HG02885 (cell line): Measurements from ENCODE around the gene TMEM107.
"Not testable (repeated sequence)": the region's sequence is repeated elsewhere in the genome, so short reads cannot be mapped to it uniquely, and the experiment has no call there.

Experiments used
- ATAC-seq: cut with Tn5 transposase; IDR thresholded peaks from one replicate; pipeline ENCODE4 v1.9.1; 2021; ENCODE audit warnings: mild to moderate bottlenecking; ENCODE audit not compliant: unreplicated experiment, poor library complexity

Gene TMEM107

GRCh38 chr17:8176197-8176940, at the start of gene TMEM107:
Gene TMEM107, minus strand, starts transcription at chr17:8176380. Its CDS starts 94 bp downstream, at chr17:8176286.
- peak; percentile 53 for ATAC-seq

GRCh38 chr17:8224891-8225812, 49.0 kb upstream of the TMEM107 start:
- no peak for ATAC-seq

GRCh38 chr17:8223356-8224126, 47.4 kb upstream of the TMEM107 start:
- peak; percentile 11 for ATAC-seq

GRCh38 chr17:8222630-8223355, 46.6 kb upstream of the TMEM107 start:
- peak; percentile 36 for ATAC-seq

DNA sequence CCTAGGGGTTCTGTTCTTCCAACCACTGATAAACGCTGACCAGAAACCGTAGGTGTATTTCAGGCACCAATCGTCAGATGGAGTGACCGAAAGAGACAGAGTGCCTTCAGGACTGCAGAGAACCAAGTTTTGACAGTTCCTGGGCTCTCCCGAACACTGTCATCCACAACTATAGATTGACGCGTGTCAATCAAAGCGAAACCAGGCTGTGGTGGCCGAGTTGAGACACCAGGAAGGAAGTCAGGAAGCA, 46.1 kb upstream of the TMEM107 start:
- peak; percentile 41 for ATAC-seq

GRCh38 chr17:8221663-8222379, 45.6 kb upstream of the TMEM107 start:
- ATAC-seq = peak; percentile 44

- ATAC-seq = no peak
Measured at GRCh38 chr17:8220783-8221662, 44.8 kb upstream of the TMEM107 start.

DNA sequence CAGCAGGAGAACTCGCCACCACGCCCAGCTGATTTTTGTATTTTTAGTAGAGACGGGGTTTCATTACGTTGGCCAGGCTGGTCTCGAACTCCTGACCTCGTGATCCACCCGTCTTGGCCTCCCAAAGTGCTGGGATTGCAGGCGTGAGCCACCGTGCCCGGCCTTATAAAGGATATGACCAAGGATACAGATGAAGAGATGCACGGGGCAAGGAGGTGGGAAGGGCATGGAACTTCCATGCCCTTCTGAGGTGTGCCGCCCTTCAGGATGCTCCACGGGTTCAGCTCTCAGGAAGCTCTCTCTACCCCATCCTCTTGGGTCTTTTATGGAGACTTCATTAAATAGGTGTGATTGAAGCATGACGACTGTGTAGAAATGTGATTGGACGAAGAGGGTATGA, 37.8 kb upstream of the TMEM107 start:
- ATAC-seq = not testable (repeated sequence)

GRCh38 chr17:8212312-8213180, 36.4 kb upstream of the TMEM107 start:
- no peak for ATAC-seq

- ATAC-seq = peak; percentile 3
Measured at GRCh38 chr17:8210761-8211458, 34.7 kb upstream of the TMEM107 start.

DNA sequence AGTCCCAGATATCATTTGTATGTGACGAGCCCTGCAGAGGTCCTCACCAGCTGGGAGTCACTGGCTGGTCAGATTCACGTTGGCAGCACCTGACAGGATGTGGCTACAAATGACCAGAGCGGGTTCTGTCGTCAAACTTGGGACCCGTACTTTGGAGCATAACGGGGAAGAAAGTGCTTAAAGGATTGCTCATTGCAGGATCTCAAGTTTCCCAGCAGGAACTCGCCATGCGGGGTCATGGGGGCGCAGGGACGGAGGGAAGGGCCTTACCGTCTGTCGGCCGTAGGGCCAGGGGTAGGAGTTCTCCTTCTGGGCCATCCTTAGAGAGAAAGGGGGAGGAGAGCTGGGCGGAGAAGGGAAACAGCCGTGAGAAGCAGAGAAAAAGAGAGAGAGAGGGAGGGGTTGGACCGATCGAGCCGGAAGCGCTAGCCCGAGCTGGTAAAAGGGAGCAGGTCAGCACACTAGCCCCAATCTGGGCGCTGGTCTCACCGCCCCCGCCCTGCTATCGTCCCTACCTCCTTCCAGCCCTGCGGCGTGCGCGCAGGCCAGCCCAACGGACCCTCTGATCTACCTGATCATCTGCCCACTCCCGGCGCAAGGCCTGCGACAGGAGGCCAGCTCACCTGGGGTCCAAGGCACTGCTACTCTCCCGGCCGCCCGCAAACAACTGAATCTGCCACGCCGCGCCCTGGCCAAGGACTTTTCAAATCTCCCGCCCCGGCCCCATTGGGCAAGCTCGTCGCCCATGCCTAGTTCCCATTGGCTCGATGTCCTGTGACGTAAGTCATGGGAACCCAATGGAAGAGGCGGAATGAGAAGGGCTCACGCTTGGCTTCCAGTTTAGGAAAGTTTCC, 34.0 kb upstream of the TMEM107 start, which contains the start of gene AURKB:
Gene AURKB (minus strand): TSS at position 669 of the 854 bp plus-strand sequence. CDS start 351 bp downstream, at position 318.
- ATAC-seq = peak; percentile 93

GRCh38 chr17:8206536-8206935, 30.4 kb upstream of the TMEM107 start:
- no peak for ATAC-seq

DNA sequence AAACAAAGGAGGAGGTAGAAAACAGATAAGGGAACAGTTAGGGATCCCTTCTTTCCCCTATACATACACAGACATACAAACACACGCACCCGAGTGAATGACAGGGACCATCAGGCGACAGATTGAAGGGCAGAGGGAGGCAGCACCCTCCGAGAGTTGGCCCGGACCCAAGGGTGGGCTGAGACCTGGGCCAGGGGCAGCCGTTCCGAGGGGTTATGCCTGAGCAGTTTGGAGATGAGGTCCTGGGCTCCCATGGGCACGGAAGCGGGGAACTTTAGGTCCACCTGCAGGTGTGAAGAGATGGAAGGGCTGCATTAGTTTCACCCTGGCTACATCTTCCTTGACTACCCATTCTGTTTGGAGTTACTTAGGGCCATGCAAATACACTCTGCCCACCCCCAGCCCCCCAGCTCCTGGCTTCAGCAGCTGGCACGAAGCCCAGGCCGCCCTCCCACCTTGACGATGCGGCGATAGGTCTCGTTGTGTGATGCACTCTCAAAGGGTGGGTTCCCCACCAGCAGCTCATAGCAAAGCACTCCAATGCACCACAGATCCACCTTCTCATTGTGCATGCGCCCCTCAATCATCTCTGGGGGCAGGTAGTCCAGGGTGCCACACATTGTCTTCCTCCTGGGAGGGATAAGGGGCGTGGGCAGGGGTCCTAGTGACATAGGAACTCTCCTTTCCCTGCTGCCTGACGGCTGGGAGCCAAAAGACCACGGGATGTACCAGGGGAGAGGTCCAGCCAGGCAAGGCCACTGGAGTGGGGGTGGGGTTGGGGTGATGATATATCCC, 28.8 kb upstream of the TMEM107 start:
- no peak for ATAC-seq

- peak; percentile 28 for ATAC-seq
Measured at GRCh38 chr17:8192070-8192815, 16.1 kb upstream of the TMEM107 start.

GRCh38 chr17:8190506-8190905, 14.3 kb upstream of the TMEM107 start:
- ATAC-seq = no peak
